K562 (cell line): ENCODE data around the gene LPCAT1. TPM values are rescaled to one million over a fixed set of nuclear protein-coding genes. Genes with fewer than 3 reads are reported as not detected.

Experiments
- ATAC-seq: fragments of 200-7000 bp; cut with Tn5 transposase; 3 replicates; pipeline ENCODE4 v1.9.1; 2020; ENCODE audit warnings: moderate library complexity
- BruUV-seq: library from RNA; stranded (reverse); fragments of 400-500 nt; replicated peaks from 2 replicates; lab custom pipeline; 2021; lab: Mats Ljungman, UMichigan
- CTCF ChIA-PET: fragments of 300-600 bp; formaldehyde crosslinking; extraction: SDS; loops from one replicate; lab custom pipeline; 2021; ENCODE audit warnings: low intra/inter-chr PET ratio; lab: Yijun Ruan, JAX
- POLR2A ChIA-PET: fragments of 300-600, 350-650 bp; sonication (Branson Sonifier 250); formaldehyde crosslinking; extraction: SDS; loops from one replicate; lab custom pipeline; 2021; ENCODE audit warnings: antibody characterized with exemption, inconsistent platforms; lab: Yijun Ruan, JAX
- DNase-seq, 4 experiments: peaks; one replicate each; pipeline versions ENCODE4 v3.0.0 to v3.0.0-alpha.2; 2011 to 2018; ENCODE audit warnings: low spot score in 3 of 4, mixed read lengths in 3 of 4; ENCODE audit errors: extremely low read depth in 1 of 4
- FAIRE-seq: peaks from 2 replicates; lab custom pipeline; 2011; peaks lifted over from hg19 to GRCh38; lab: Jason Lieb, UNC
- H2AFZ ChIP-seq: 2 replicates; pipeline ENCODE4 v1.6.0; 2011; ENCODE audit warnings: low read depth, low read length, control low read depth, inconsistent platforms
- H3K27ac ChIP-seq: fragments of 200-600 bp; 3 replicates; pipeline ENCODE4 v1.8.0; 2011; ENCODE audit warnings: low read depth, mild to moderate bottlenecking, control low read depth, inconsistent platforms, low read length, moderate library complexity, mixed read lengths; ENCODE audit errors: extremely low read depth
- H3K27me3 ChIP-seq, 2 experiments: fragments of 300-600 bp in 1 of 2; 2 replicates in 1 of 2; 3 replicates in 1 of 2; pipeline versions ENCODE4 v1.6.0 to v1.8.0; 2011; ENCODE audit warnings: inconsistent platforms in 2 of 2, low read length in 2 of 2, mild to moderate bottlenecking in 1 of 2, mixed read lengths in 1 of 2, moderate library complexity in 1 of 2; ENCODE audit not compliant: control insufficient read depth in 2 of 2, insufficient read depth in 2 of 2
- H3K36me3 ChIP-seq: fragments of 300-600 bp; 3 replicates; pipeline ENCODE4 v1.8.0; 2011; ENCODE audit warnings: mild to moderate bottlenecking, low read length, inconsistent platforms; ENCODE audit not compliant: control insufficient read depth, insufficient read depth
- H3K4me1 ChIP-seq, 2 experiments: fragments of 200-600 bp in 1 of 2; replicated peaks in 1 of 2; 2 replicates in 1 of 2; 3 replicates in 1 of 2; pipeline versions ENCODE4 v1.5.1 to v1.8.0; 2011; ENCODE audit warnings: inconsistent platforms in 2 of 2, low read length in 2 of 2, mild to moderate bottlenecking in 1 of 2, mixed read lengths in 1 of 2, moderate library complexity in 1 of 2; ENCODE audit not compliant: control insufficient read depth in 2 of 2, insufficient read depth in 2 of 2
- H3K4me2 ChIP-seq: 2 replicates; pipeline ENCODE4 v1.6.1; 2011; ENCODE audit warnings: low read length, control low read depth, inconsistent platforms, mixed read lengths; ENCODE audit not compliant: insufficient read depth
- H3K4me3 ChIP-seq: fragments of 200-600 bp; sonication (generic), shearing (Covaris generic); 2 replicates; pipeline ENCODE4 v1.5.1; 2016; ENCODE audit warnings: control low read depth, inconsistent platforms
- H3K79me2 ChIP-seq: fragments of 200-600 bp; 3 replicates; pipeline ENCODE4 v1.8.0; 2011; ENCODE audit warnings: low read length, inconsistent platforms; ENCODE audit not compliant: control insufficient read depth, insufficient read depth
- H3K9ac ChIP-seq, 2 experiments: 2 replicates each; pipeline versions ENCODE4 v1.6.0 to v1.6.1; 2011; ENCODE audit warnings: low read depth in 2 of 2, low read length in 2 of 2, control low read depth in 1 of 2, inconsistent platforms in 1 of 2, mild to moderate bottlenecking in 1 of 2, mixed read lengths in 1 of 2; ENCODE audit not compliant: insufficient read depth in 1 of 2
- H3K9me1 ChIP-seq: one replicate; pipeline ENCODE4 v1.6.0; 2011; ENCODE audit warnings: inconsistent platforms, mild to moderate bottlenecking, low read length, moderate library complexity; ENCODE audit not compliant: control insufficient read depth, insufficient read depth
- H3K9me3 ChIP-seq: replicated peaks from 2 replicates; pipeline ENCODE4 v1.5.1; 2011; ENCODE audit warnings: low read depth, low read length, inconsistent platforms; ENCODE audit not compliant: control insufficient read depth, insufficient read depth
- H4K20me1 ChIP-seq: replicated peaks from 2 replicates; pipeline ENCODE4 v1.6.1; 2011; ENCODE audit warnings: low read length, inconsistent platforms, mixed read lengths; ENCODE audit not compliant: control insufficient read depth, insufficient read depth
- GMEB1 ChIP-seq: fragments of 250-450 bp; sonication (Bioruptor Pico); IDR thresholded peaks from 2 replicates; pipeline ENCODE4 v1.4.0; 2020; ENCODE audit warnings: mild to moderate bottlenecking
- LARP7 ChIP-seq: fragments of 450-650 bp; IDR thresholded peaks from 2 replicates; pipeline ENCODE4 v1.6.1; 2016
- NFIC ChIP-seq: fragments of 450-650 bp; IDR thresholded peaks from 2 replicates; pipeline ENCODE4 v1.6.1; 2017; ENCODE audit warnings: mild to moderate bottlenecking, inconsistent platforms
- TAF15 ChIP-seq: fragments of 200-400 bp; formaldehyde crosslinking; IDR thresholded peaks from 2 replicates; pipeline ENCODE4 v1.6.1; 2017; ENCODE audit warnings: mild to moderate bottlenecking, low read depth, low read length, moderate library complexity
- ZNF512 ChIP-seq: IDR thresholded peaks from 2 replicates; pipeline ENCODE4 v1.6.1; 2016; ENCODE audit warnings: missing genetic modification characterization, missing compliant biosample characterization
- WGBS: fragments of 100-300 bp; shearing (Covaris generic); methylation state at CpG from one replicate; pipeline ENCODE4 v1.1.6; 2016; ENCODE audit warnings: low coverage, mixed read lengths; ENCODE audit not compliant: insufficient coverage; ENCODE audit errors: missing lambda C conversion rate; 5-methylcytosine and 5-hydroxymethylcytosine counted together
- in situ Hi-C: fragments of 300-500 bp; cut with MboI; formaldehyde crosslinking; loops from 4 replicates; pipeline ENCODE4 v1.15.0; 2018; ENCODE audit warnings: inconsistent platforms, mixed read lengths
- intact Hi-C: fragments of 100-400 bp; cut with micrococcal nuclease; formaldehyde crosslinking; loops from 2 replicates; pipeline ENCODE4 v1.14.2; 2022
- polyA plus RNA-seq, 8 experiments: library from polyadenylated mRNA; depleted of rRNA in 4 of 8; stranded (reverse) in 5 of 8; unstranded in 3 of 8; fragments of >200 nt; fragmentation: Nextera tagmentation in 2 of 8; fragmentation: Illumina TruSeq in 1 of 8; extraction: Ambion mirVana in 2 of 8; extraction: Trizol in 1 of 8; gene quantifications; 2 replicates each; pipeline versions ENCODE4 v1.2.1 to v1.2.3, GENCODE V29; 2011 to 2014; ENCODE audit warnings: inconsistent platforms in 1 of 8, missing spikeins in 1 of 8
- total RNA-seq, 7 experiments: library from RNA; depleted of rRNA in 6 of 7; stranded (reverse); fragments of >200 nt in 6 of 7; fragmentation: Illumina TruSeq in 2 of 7; extraction: Trizol in 2 of 7; gene quantifications; 2 replicates each; pipeline versions ENCODE4 v1.2.1 to v1.2.3, GENCODE V29; 2011 to 2021; ENCODE audit warnings: low replicate concordance in 1 of 7

The LPCAT1 gene
- total and polyA plus RNA-seq, 9 of the 15 experiments (the other 6 are each of a cell fraction or from before 2014, with no cell fraction given), result 0.14 to 18.4 (median 13.9) TPM

GRCh38 chr5:1431896-1432295 lies 91.9 kb downstream of the LPCAT1 start (continued):
- TF ChIP-seq ZNF512 (tag) (no peak), LARP7 (no peak), TAF15 (no peak)

- FAIRE-seq (no peak), DNase-seq (no peak), ATAC-seq (no peak)
- H3K4me3 ChIP-seq, result no peak overlapping the region
- H3K36me3 ChIP-seq, result no peaks in the 10 kb centered on the region
- H3K27ac ChIP-seq, result no peak overlapping the region
- no peak overlapping the region for H3K4me2 ChIP-seq
- in situ Hi-C loops (no loop called here), intact Hi-C loops (no loop called here)
- no peaks in the 10 kb centered on the region for H3K9me1 ChIP-seq
- H3K4me1 ChIP-seq, result no peaks in the 10 kb centered on the region
- H4K20me1 ChIP-seq, result no peaks in the 10 kb centered on the region; the same call in 1 of the 2 replicates
- H2AFZ ChIP-seq, result no peak overlapping the region
- H3K79me2 ChIP-seq, result no peaks in the 10 kb centered on the region
- ChIA-PET POLR2A (no interaction called here), CTCF (no interaction called here)
- no TSS peak for BruUV-seq
- H3K9me3 ChIP-seq, result 0 out of 2 replicates have a peak, but pooled peaks cover 2% of the 10 kb centered on the region
- 4% methylated on average over 27 of the region's 33 CpGs for WGBS
- H3K27me3 ChIP-seq, result peaks cover 25 to 58% of the 10 kb centered on the region in 2 experiments; a peak in 4 of 5 replicates
- TF ChIP-seq GMEB1 (CRISPR knock-in tag) (no peak), NFIC (peak; percentile 39)
- H3K9ac ChIP-seq, result no peak overlapping the region
Measured at GRCh38 chr5:1431021-1431811, 92.5 kb downstream of the LPCAT1 start.
